Activated CD4-positive, alpha-beta T cell treated with anti-CD3 and anti-CD28 coated beads for 1 hour (primary cell): Measurements from ENCODE around the gene SLC38A3.

Experiments used
- DNase-seq: peaks from one replicate; pipeline ENCODE4 v3.0.0-alpha.2; 2020

SLC38A3 gene

DNA sequence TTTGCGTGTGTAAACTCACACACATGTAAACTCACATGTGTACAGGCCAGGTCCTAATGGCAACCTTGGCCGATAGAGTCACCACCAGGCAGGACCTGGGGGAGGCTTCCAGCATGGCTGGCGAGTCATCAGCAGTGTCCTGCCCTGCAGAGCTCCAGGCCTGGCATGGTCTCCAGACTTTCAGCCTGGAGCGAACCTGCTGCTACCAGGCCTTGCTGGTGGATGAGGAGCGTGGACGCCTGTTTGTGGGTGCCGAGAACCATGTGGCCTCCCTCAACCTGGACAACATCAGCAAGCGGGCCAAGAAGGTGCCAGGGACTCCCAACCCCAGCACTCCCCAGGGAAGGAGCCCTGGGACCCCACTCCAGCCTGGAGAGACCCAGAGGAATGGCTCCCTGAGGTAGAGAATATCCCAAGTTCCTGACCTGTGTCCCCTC lies 64.9 kb downstream of the SLC38A3 start:
- DNase-seq, result no peak

DNA sequence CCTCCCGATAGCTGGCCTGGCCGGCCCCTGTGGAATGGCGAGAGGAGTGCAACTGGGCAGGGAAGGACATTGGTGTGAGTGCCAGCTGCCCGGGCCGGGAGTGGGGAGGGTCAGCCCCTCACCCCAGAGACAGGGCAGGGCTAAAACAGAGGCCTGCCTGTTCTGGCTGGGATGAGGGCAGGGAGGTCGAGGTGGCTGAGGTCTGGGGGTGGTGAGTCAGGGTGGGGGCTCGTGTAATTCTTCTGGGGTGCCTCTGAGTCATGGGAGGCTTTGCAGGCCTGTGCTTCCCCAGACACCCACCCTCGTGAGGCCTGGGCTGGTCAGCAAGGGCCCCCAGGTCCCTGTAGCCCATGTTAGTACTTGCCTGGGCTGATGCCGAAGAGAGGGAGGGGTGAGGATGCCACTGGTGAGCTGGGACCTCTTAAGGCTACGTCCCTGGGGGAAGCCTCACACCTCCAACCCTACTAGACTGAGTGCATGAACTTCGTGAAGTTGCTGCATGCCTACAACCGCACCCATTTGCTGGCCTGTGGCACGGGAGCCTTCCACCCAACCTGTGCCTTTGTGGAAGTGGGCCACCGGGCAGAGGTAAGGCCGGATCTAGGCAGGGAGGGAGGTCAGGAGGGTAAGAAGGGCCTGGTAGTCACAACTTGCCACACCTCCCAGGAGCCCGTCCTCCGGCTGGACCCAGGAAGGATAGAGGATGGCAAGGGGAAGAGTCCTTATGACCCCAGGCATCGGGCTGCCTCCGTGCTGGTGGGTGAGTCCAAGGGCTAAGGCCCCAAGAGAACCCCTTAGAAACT lies 65.6 kb downstream of the SLC38A3 start:
- no peak for DNase-seq
